A549 (cell line): Measurements from ENCODE around the gene C1QTNF12. TPM values are rescaled to one million over a fixed set of nuclear protein-coding genes. Genes with fewer than 3 reads are reported as not detected.

Source experiments
- ATAC-seq, 2 experiments: fragments of 200-7000 bp in 1 of 2; fragments of >200 bp in 1 of 2; cut with Nextera tagmentation in 1 of 2; cut with Tn5 transposase in 1 of 2; 3 replicates each; pipeline versions ENCODE4 v1.8.0 to v1.9.1; 2018 to 2020; ENCODE audit warnings: mild to moderate bottlenecking in 1 of 2, moderate library complexity in 1 of 2
- CTCF ChIA-PET: fragments of 300-600 bp; sonication (Branson Sonifier 250); formaldehyde crosslinking; extraction: SDS; loops from one replicate; lab custom pipeline; 2021; ENCODE audit warnings: antibody characterized with exemption, inconsistent platforms; lab: Yijun Ruan, JAX
- POLR2A ChIA-PET: fragments of 350-600 bp; formaldehyde crosslinking; extraction: SDS; loops from one replicate; lab custom pipeline; 2021; ENCODE audit warnings: antibody characterized with exemption, inconsistent platforms; lab: Yijun Ruan, JAX
- DNase-seq, 2 experiments: peaks; one replicate each; pipeline versions ENCODE4 v3.0.0 to v3.0.0-alpha.2; 2011 to 2016; ENCODE audit warnings: low read depth in 1 of 2, low spot score in 1 of 2
- FAIRE-seq: peaks from 2 replicates; lab custom pipeline; 2011; peaks lifted over from hg19 to GRCh38; lab: Jason Lieb, UNC
- H3K27ac ChIP-seq, 2 experiments: fragments of >200 bp; sonication (Bioruptor Twin); formaldehyde crosslinking; 3 replicates each; pipeline ENCODE4 v1.5.1; 2016 to 2017
- H3K4me1 ChIP-seq: fragments of >200 bp; sonication (Bioruptor Twin); formaldehyde crosslinking; 3 replicates; pipeline ENCODE4 v1.6.1; 2016
- H3K4me2 ChIP-seq: fragments of >200 bp; sonication (Bioruptor Twin); formaldehyde crosslinking; 3 replicates; pipeline ENCODE4 v1.6.1; 2016
- H3K4me3 ChIP-seq: fragments of >200 bp; sonication (Bioruptor Twin); formaldehyde crosslinking; 3 replicates; pipeline ENCODE4 v1.5.1; 2016
- H3K9me3 ChIP-seq: fragments of >200 bp; sonication (Bioruptor Twin); formaldehyde crosslinking; 3 replicates; pipeline ENCODE4 v1.6.1; 2016
- ATOH8 ChIP-seq: fragments of 250-450 bp; sonication (Bioruptor Pico); IDR thresholded peaks from 2 replicates; pipeline ENCODE4 v1.5.0; 2020; ENCODE audit warnings: low read depth, mild to moderate bottlenecking, moderate library complexity
- BCL3 ChIP-seq: fragments of >200 bp; sonication (Bioruptor Twin); formaldehyde crosslinking; IDR thresholded peaks from 3 replicates; pipeline ENCODE4 v1.6.1; 2016
- BHLHE40 ChIP-seq: IDR thresholded peaks from 2 replicates; pipeline ENCODE4 v1.6.1; 2012; ENCODE audit warnings: low read depth, low read length, inconsistent platforms
- CBX2 ChIP-seq: fragments of 200-600 bp; sonication (generic); IDR thresholded peaks from 2 replicates; pipeline ENCODE4 v1.6.1; 2016; ENCODE audit warnings: low read depth, mild to moderate bottlenecking, borderline replicate concordance
- CEBPB ChIP-seq, 2 experiments: fragments of >200 bp in 1 of 2; sonication (Bioruptor Twin) in 1 of 2; formaldehyde crosslinking in 1 of 2; IDR thresholded peaks; 2 replicates each; pipeline ENCODE4 v1.6.1; 2012 to 2016
- CHD2 ChIP-seq: fragments of 150-350 bp; IDR thresholded peaks from 2 replicates; pipeline ENCODE4 v1.6.1; 2014; ENCODE audit warnings: low read length; ENCODE audit not compliant: partially characterized antibody
- ELK1 ChIP-seq: fragments of 150-350 bp; IDR thresholded peaks from 2 replicates; pipeline ENCODE4 v1.6.1; 2014; ENCODE audit warnings: low read depth, mild to moderate bottlenecking, low read length
- ESRRA ChIP-seq: fragments of 150-350 bp; IDR thresholded peaks from 2 replicates; pipeline ENCODE4 v1.6.1; 2014; ENCODE audit warnings: mild to moderate bottlenecking, low read length, borderline replicate concordance
- FOSB ChIP-seq: fragments of 250-450 bp; sonication (Bioruptor Pico); IDR thresholded peaks from 2 replicates; pipeline ENCODE4 v1.5.0; 2020; ENCODE audit warnings: mild to moderate bottlenecking, moderate library complexity
- GATA3 ChIP-seq: IDR thresholded peaks from 2 replicates; pipeline ENCODE4 v1.6.1; 2012; ENCODE audit warnings: borderline replicate concordance
- HMGXB4 ChIP-seq: fragments of 250-450 bp; sonication (Bioruptor Pico); IDR thresholded peaks from 2 replicates; pipeline ENCODE4 v1.5.0; 2021; ENCODE audit warnings: mild to moderate bottlenecking, moderate library complexity, borderline replicate concordance
- HOXB13 ChIP-seq: fragments of 250-450 bp; sonication (Bioruptor Pico); IDR thresholded peaks from 2 replicates; pipeline ENCODE4 v1.5.0; 2020; ENCODE audit warnings: low read depth, mild to moderate bottlenecking, moderate library complexity
- JUNB ChIP-seq: fragments of >200 bp; sonication (Bioruptor Twin); formaldehyde crosslinking; IDR thresholded peaks from 2 replicates; pipeline ENCODE4 v1.6.1; 2016
- NPAS2 ChIP-seq: fragments of 250-450 bp; sonication (Bioruptor Pico); IDR thresholded peaks from 2 replicates; pipeline ENCODE4 v1.8.0; 2022; ENCODE audit warnings: mild to moderate bottlenecking, moderate library complexity, borderline replicate concordance
- PHF8 ChIP-seq: fragments of 200-600 bp; sonication (generic); IDR thresholded peaks from 2 replicates; pipeline ENCODE4 v1.6.1; 2016; ENCODE audit warnings: low read depth, mild to moderate bottlenecking, antibody characterized with exemption, moderate library complexity, borderline replicate concordance
- POLR2AphosphoS2 ChIP-seq: conservative IDR thresholded peaks from 2 replicates; pipeline ENCODE4 v1.6.1; 2012; ENCODE audit warnings: low read length, improper control_type of control experiment, inconsistent platforms
- RCOR1 ChIP-seq: fragments of 150-350 bp; IDR thresholded peaks from 2 replicates; pipeline ENCODE4 v1.6.1; 2014; ENCODE audit warnings: antibody characterized with exemption, low read length, low read depth
- REST ChIP-seq: fragments of 200-600 bp; sonication (generic); IDR thresholded peaks from 2 replicates; pipeline ENCODE4 v1.6.1; 2016; ENCODE audit warnings: antibody characterized with exemption, mild to moderate bottlenecking, moderate library complexity
- RNF2 ChIP-seq: fragments of 200-600 bp; sonication (generic); IDR thresholded peaks from 2 replicates; pipeline ENCODE4 v1.6.1; 2016; ENCODE audit warnings: low read depth, mild to moderate bottlenecking, antibody characterized with exemption, moderate library complexity, borderline replicate concordance
- TFCP2L1 ChIP-seq: fragments of 250-450 bp; sonication (Bioruptor Pico); IDR thresholded peaks from 2 replicates; pipeline ENCODE4 v1.5.0; 2021; ENCODE audit warnings: mild to moderate bottlenecking
- TP53 ChIP-seq: fragments of 250-450 bp; sonication (Bioruptor Pico); IDR thresholded peaks from 2 replicates; pipeline ENCODE4 v1.5.0; 2021; ENCODE audit warnings: mild to moderate bottlenecking, moderate library complexity
- ZC3H11A ChIP-seq: fragments of 450-650 bp; IDR thresholded peaks from 2 replicates; pipeline ENCODE4 v1.6.1; 2014; ENCODE audit warnings: antibody characterized with exemption, mild to moderate bottlenecking
- ZFP36 ChIP-seq: fragments of 450-650 bp; IDR thresholded peaks from 2 replicates; pipeline ENCODE4 v1.6.1; 2014; ENCODE audit warnings: borderline replicate concordance; ENCODE audit not compliant: partially characterized antibody
- WGBS: methylation state at CpG from one replicate; pipeline ENCODE4 v1.1.6; 2017; ENCODE audit errors: missing lambda C conversion rate; 5-methylcytosine and 5-hydroxymethylcytosine counted together
- polyA plus RNA-seq, 4 experiments: library from polyadenylated mRNA; depleted of rRNA in 3 of 4; stranded (reverse); fragments of >200 nt; fragmentation: RNase III in 1 of 4; extraction: RNeasy Plus Mini Kit Qiagen cat#74134 plus additional on column Dnase treatment in 1 of 4; gene quantifications; 2 replicates in 3 of 4; 3 replicates in 1 of 4; pipeline ENCODE4 v1.2.3, GENCODE V29; 2011 to 2017
- TF ChIP-seq, protein P1 (sequence below): fragments of >200 bp; sonication (Bioruptor Twin); formaldehyde crosslinking; IDR thresholded peaks from 3 replicates; pipeline ENCODE4 v1.5.1; 2016

The C1QTNF12 gene
- polyA plus RNA-seq, 2 of the 4 experiments (the other 2 are of a cell fraction), result 0.47 to 0.83 TPM

DNA sequence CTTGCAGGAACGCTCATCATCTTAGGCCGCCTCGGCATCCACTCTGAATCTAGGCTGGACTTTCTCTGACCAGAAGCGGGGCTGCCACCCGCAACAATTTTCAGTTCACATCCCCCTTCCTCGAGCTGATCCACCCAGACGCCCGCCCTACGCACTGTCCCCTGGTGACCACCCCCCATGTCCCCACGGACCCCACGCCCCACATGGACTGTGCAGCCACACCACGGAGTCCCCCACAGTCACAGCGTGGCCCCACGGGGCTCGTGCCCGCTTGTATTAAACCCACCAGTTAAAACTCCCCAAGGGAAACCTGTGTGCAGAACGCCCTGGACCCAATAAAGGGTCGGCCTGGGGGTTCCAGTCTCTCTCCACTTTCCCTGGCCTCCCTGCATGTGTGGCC is 13.0 kb upstream of the C1QTNF12 start:
- TF ChIP-seq, protein P1, sequence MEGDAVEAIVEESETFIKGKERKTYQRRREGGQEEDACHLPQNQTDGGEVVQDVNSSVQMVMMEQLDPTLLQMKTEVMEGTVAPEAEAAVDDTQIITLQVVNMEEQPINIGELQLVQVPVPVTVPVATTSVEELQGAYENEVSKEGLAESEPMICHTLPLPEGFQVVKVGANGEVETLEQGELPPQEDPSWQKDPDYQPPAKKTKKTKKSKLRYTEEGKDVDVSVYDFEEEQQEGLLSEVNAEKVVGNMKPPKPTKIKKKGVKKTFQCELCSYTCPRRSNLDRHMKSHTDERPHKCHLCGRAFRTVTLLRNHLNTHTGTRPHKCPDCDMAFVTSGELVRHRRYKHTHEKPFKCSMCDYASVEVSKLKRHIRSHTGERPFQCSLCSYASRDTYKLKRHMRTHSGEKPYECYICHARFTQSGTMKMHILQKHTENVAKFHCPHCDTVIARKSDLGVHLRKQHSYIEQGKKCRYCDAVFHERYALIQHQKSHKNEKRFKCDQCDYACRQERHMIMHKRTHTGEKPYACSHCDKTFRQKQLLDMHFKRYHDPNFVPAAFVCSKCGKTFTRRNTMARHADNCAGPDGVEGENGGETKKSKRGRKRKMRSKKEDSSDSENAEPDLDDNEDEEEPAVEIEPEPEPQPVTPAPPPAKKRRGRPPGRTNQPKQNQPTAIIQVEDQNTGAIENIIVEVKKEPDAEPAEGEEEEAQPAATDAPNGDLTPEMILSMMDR, result no peak
- no peak for TF ChIP-seq REST
- TF ChIP-seq BCL3, result no peak
- TF ChIP-seq HMGXB4 (CRISPR knock-in tag), result no peak
- no peak for TF ChIP-seq ZC3H11A
- TF ChIP-seq RNF2, result no peak
- TF ChIP-seq GATA3, result no peak
- TF ChIP-seq HOXB13, result no peak
- TF ChIP-seq BHLHE40, result no peak
- no peak for TF ChIP-seq TP53 (CRISPR knock-in tag)
- no peak for TF ChIP-seq POLR2AphosphoS2
- TF ChIP-seq CHD2, result no peak
- no peak for TF ChIP-seq FOSB (CRISPR knock-in tag)
- TF ChIP-seq ATOH8 (CRISPR knock-in tag), result no peak
- no peak for TF ChIP-seq PHF8
- no peak for TF ChIP-seq TFCP2L1 (CRISPR knock-in tag)
- TF ChIP-seq, all 56 proteins: peak for 0
- no peaks in the 10 kb centered on the region for H3K9me3 ChIP-seq
- 95% methylated on average over 7 of the region's 18 CpGs for WGBS
- FAIRE-seq, result no peak
- DNase-seq, result no peak
- no peaks in the 10 kb centered on the region for H3K4me1 ChIP-seq
- ATAC-seq, result no peak
- no peak overlapping the region for H3K4me3 ChIP-seq
- POLR2A ChIA-PET, result no interaction called here
- H3K27ac ChIP-seq, result no peak overlapping the region
- CTCF ChIA-PET, result interaction anchor here (2.4 kb wide), 1 partner anchor 9 kb away, joined by 9 read pairs; no protein-coding TSS in a partner anchor
- H3K4me2 ChIP-seq, result no peak overlapping the region

- no peak for FAIRE-seq
- TF ChIP-seq ELK1 (no peak), ESRRA (no peak), RCOR1 (no peak), ZC3H11A (no peak), JUNB (no peak), HMGXB4 (CRISPR knock-in tag) (no peak), CBX2 (no peak), NPAS2 (CRISPR knock-in tag) (no peak), ZFP36 (no peak), CHD2 (no peak), CEBPB (IDR thresholded peaks at IDR 0.05) (no peak)
- no peak overlapping the region for H3K27ac ChIP-seq
- WGBS, result 95% methylated on average over 19 of the region's 22 CpGs
- no peak for DNase-seq
- ChIA-PET CTCF (no interaction called here), POLR2A (no interaction called here)
- no peak overlapping the region for H3K4me2 ChIP-seq
- no peaks in the 10 kb centered on the region for H3K4me1 ChIP-seq
- no peak for ATAC-seq
- no peak overlapping the region for H3K4me3 ChIP-seq
- no peaks in the 10 kb centered on the region for H3K9me3 ChIP-seq
These were observed 12.6 kb upstream of the C1QTNF12 start for GRCh38 chr1:1259119-1259488.
